Neural cell (in vitro differentiated cells): ENCODE results near the gene PREX1.

Experiments
- EP300 ChIP-seq: fragments of 450-650 bp; conservative IDR thresholded peaks from 2 replicates; pipeline ENCODE4 v1.6.1; 2014; ENCODE audit warnings: antibody characterized with exemption, mild to moderate bottlenecking, moderate library complexity; ENCODE audit not compliant: poor library complexity, severe bottlenecking
- EZH2 ChIP-seq: fragments of 200-600, 300-800 bp; shearing (Covaris generic), sonication (generic); IDR thresholded peaks from 2 replicates; pipeline ENCODE4 v1.6.1; 2014; ENCODE audit warnings: antibody characterized with exemption, low read length, borderline replicate concordance, mild to moderate bottlenecking; ENCODE audit not compliant: insufficient read depth, poor library complexity, severe bottlenecking
- MXI1 ChIP-seq: fragments of 450-650 bp; conservative IDR thresholded peaks from 2 replicates; pipeline ENCODE4 v1.6.1; 2014; ENCODE audit warnings: antibody characterized with exemption, mild to moderate bottlenecking; ENCODE audit not compliant: poor library complexity, severe bottlenecking
- POLR2AphosphoS5 ChIP-seq: IDR thresholded peaks from 2 replicates; pipeline ENCODE4 v1.6.1; 2012
- RAD21 ChIP-seq: fragments of 450-650 bp; conservative IDR thresholded peaks from 2 replicates; pipeline ENCODE4 v1.6.1; 2014; ENCODE audit warnings: antibody characterized with exemption, mild to moderate bottlenecking, moderate library complexity
- SMC3 ChIP-seq: fragments of 450-650 bp; conservative IDR thresholded peaks from 2 replicates; pipeline ENCODE4 v1.6.1; 2014; ENCODE audit warnings: antibody characterized with exemption, mild to moderate bottlenecking, moderate library complexity; ENCODE audit not compliant: poor library complexity
- TAF1 ChIP-seq: IDR thresholded peaks from 2 replicates; pipeline ENCODE4 v1.6.1; 2012; ENCODE audit warnings: low read depth
- TF ChIP-seq, protein P1 (sequence below): fragments of 450-650 bp; IDR thresholded peaks from 2 replicates; pipeline ENCODE4 v1.5.1; 2014; ENCODE audit warnings: antibody characterized with exemption, mild to moderate bottlenecking, moderate library complexity; ENCODE audit not compliant: poor library complexity, severe bottlenecking
- TF ChIP-seq, protein P2 (sequence below): IDR thresholded peaks from 2 replicates; pipeline ENCODE4 v1.6.1; 2012; ENCODE audit warnings: borderline replicate concordance

DNA sequence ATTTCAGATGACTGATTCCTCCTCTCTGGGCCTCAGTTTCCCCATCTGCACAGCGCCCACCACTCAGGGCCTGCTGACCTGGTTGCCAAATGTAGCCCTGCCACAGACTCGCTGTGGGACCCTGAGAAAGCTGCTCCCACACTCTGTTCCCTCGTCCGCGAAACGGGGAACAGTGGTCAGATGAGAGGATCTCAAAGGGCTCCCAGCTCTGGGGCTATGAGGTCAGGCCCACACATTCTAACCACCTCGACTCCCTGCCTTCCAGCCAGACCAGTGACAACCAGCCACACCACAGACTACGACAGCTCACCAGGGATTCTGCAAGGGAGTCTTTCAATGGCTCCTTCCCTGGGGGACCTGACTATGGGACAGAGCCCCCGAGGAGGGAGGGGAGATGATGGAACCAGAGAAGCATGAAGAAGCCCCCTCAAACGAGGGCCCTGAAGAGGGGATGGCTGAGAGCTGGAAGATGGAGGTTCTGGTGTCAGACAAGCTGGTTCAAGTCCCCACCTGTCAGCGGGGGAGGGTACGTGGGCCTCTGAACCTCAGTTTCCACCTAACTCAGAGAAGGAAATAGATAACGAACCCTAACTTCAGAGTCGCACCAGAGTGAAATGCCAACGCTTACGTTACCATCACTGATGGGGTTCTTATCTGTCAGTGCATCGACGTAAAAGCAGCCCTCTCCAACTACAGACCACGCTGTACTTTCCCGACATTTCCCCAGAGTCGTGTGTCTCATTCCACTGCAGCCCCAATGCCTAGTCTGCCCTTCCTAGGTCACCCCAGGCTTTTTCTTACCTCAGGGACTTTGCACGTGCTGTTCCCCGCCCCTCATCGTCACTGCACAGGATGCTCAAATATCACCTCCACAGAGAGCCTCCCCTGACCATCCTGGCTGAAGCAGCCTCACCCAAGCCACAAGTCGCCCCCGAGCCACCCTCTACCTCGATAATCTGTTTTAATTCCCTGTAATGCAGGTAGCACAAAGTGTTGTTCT, 60.5 kb downstream of the PREX1 start:
- TF ChIP-seq POLR2AphosphoS5 (no peak), SMC3 (no peak), MXI1 (no peak), EP300 (no peak), EZH2 (no peak), RAD21 (no peak), TAF1 (no peak)
- TF ChIP-seq, protein P1, sequence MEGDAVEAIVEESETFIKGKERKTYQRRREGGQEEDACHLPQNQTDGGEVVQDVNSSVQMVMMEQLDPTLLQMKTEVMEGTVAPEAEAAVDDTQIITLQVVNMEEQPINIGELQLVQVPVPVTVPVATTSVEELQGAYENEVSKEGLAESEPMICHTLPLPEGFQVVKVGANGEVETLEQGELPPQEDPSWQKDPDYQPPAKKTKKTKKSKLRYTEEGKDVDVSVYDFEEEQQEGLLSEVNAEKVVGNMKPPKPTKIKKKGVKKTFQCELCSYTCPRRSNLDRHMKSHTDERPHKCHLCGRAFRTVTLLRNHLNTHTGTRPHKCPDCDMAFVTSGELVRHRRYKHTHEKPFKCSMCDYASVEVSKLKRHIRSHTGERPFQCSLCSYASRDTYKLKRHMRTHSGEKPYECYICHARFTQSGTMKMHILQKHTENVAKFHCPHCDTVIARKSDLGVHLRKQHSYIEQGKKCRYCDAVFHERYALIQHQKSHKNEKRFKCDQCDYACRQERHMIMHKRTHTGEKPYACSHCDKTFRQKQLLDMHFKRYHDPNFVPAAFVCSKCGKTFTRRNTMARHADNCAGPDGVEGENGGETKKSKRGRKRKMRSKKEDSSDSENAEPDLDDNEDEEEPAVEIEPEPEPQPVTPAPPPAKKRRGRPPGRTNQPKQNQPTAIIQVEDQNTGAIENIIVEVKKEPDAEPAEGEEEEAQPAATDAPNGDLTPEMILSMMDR, result no peak
- TF ChIP-seq, protein P2, sequence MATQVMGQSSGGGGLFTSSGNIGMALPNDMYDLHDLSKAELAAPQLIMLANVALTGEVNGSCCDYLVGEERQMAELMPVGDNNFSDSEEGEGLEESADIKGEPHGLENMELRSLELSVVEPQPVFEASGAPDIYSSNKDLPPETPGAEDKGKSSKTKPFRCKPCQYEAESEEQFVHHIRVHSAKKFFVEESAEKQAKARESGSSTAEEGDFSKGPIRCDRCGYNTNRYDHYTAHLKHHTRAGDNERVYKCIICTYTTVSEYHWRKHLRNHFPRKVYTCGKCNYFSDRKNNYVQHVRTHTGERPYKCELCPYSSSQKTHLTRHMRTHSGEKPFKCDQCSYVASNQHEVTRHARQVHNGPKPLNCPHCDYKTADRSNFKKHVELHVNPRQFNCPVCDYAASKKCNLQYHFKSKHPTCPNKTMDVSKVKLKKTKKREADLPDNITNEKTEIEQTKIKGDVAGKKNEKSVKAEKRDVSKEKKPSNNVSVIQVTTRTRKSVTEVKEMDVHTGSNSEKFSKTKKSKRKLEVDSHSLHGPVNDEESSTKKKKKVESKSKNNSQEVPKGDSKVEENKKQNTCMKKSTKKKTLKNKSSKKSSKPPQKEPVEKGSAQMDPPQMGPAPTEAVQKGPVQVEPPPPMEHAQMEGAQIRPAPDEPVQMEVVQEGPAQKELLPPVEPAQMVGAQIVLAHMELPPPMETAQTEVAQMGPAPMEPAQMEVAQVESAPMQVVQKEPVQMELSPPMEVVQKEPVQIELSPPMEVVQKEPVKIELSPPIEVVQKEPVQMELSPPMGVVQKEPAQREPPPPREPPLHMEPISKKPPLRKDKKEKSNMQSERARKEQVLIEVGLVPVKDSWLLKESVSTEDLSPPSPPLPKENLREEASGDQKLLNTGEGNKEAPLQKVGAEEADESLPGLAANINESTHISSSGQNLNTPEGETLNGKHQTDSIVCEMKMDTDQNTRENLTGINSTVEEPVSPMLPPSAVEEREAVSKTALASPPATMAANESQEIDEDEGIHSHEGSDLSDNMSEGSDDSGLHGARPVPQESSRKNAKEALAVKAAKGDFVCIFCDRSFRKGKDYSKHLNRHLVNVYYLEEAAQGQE, result no peak
